GM12874 (cell line): ENCODE measurements around the gene QRICH2.

Experiments
- CTCF ChIP-seq: IDR thresholded peaks from 2 replicates; pipeline ENCODE4 v1.5.1; 2011; ENCODE audit warnings: low read depth, mild to moderate bottlenecking, control low read depth, low read length, moderate library complexity; ENCODE audit not compliant: insufficient read depth

Gene QRICH2

DNA sequence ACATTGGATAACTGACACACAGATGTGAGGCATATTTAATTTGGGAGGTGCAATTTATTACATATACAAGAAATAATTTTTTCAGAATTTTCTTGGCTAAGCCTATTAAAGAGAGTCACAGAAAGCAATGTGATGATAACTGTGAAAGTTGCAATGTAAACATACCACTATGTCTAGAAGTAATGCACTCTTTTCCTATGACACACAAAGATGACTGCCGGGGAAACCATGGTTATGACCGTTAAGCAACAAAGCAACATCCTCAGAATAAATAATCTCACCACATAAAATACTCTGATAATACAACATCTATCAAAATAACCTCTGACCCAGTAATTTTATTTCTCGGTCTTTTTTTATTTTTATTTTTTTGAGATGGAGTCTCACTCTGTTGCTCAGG lies 10.5 kb upstream of the QRICH2 start:
- no peak for TF ChIP-seq CTCF

- TF ChIP-seq CTCF: no peak
Measured at GRCh38 chr17:76317535-76317934, 9.5 kb upstream of the QRICH2 start.

DNA sequence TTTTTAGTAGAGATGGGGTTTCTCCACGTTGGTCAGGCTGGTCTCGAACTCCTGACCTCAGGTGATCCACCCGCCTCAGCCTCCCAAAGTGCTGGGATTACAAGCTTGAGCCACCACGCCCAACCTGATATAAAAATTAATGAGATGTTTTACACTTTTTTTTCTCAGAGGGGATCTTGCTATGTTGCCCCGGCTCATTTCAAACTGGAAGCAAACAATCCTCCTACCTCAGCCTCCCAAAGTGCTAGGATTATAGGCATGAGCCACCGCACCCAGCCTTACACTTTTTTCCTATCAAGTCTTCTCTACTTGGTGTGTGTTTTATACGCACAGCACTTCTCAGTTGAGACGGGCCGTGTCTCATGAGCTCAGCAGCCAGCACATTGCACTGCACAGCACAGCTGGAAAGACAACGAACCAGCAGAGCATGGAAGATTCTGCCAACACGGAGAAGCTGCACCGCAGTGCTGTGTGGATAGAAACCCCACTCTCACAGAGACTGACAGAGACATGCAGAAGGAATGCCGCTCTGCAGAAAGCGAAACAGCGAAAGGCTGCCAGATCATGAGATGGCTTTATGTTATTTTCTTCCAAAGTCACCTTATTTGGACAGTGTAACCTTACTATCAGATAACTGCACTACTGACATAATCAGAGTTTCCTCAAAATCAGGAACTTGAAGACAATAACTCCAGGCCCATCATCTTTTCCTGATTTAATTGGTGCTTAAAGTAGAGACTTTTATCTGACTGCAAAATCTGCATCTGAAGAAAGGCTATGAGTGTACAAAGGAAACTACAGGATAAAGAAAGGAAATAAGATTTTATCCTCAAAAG lies 6.5 kb upstream of the QRICH2 start:
- no peak for TF ChIP-seq CTCF

- TF ChIP-seq CTCF: no peak
Measured at GRCh38 chr17:76312735-76313134, 4.7 kb upstream of the QRICH2 start.

DNA sequence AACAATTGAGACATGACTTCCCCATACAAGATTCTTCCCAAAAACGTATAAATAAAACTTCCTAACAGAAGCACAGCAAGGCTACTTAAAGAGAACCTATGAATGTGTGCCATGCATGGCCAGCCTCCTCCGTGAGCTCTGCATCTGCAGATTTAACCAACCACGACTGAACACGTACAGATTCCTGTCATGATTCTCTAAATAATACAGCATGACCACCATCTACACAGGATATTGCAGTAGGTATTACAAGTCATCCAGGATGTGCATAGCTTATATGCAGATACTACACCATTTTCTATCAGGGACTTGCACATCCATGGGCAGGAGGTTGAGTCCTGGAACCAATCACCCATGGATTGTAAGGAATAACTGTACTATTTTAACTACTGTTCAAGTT lies 1.4 kb upstream of the QRICH2 start:
- no peak for TF ChIP-seq CTCF

GRCh38 chr17:76307299-76307965 lies 644 bp downstream of the QRICH2 start:
- no peak for TF ChIP-seq CTCF

DNA sequence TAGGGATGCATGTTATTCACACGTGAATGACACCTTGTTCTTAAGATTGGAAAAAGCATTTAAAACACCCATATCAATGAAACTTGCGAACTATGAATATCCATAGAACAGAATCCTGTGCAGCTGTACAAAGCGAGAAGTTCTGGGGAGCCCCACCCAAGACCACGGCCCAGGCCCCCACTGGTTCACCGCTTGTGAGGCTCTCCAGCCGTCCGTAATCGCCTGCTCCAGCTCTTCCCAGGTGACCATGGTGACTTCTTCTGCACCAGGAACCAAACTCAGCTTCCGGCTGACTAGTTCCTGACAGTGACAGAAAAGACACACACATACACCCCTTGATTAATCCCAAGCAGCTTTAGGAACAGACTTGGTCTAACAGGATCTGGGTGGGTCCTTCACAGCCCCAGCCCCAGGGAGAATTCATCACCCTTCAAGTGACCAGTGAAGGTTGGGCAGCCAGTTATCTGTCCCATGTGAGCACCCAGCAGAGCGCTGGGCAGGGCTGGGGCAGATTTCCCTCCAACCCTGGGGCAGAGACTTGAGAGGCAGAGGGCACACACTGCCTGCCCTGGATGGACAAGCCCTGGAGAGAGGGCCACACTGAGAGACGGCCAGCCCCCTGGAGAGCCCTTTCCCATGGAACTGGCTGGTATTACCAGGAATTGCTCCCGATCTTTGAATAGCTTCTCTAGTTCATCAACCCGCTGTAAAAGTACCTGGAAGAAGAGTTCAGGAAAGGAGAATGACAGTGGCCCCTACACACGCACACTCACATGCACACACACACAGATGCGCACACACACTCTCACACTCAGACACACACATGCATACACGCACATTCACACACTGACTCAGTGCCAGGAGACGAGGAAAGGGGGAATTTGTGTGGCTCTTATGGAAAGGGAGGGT lies 3.6 kb downstream of the QRICH2 start:
- TF ChIP-seq CTCF: no peak
